GM21825 (cell line): Measurements from ENCODE around the gene MACROD2.

Experiments
- ATAC-seq: cut with Tn5 transposase; IDR thresholded peaks from one replicate; pipeline ENCODE4 v1.9.1; 2021; ENCODE audit warnings: mild to moderate bottlenecking, moderate library complexity; ENCODE audit not compliant: unreplicated experiment

Gene MACROD2

GRCh38 chr20:14512839-14513238, 517.5 kb downstream of the MACROD2 start:
- no peak for ATAC-seq

- ATAC-seq, result no peak
Observed at GRCh38 chr20:14518648-14519047, 523.3 kb downstream of the MACROD2 start.

DNA sequence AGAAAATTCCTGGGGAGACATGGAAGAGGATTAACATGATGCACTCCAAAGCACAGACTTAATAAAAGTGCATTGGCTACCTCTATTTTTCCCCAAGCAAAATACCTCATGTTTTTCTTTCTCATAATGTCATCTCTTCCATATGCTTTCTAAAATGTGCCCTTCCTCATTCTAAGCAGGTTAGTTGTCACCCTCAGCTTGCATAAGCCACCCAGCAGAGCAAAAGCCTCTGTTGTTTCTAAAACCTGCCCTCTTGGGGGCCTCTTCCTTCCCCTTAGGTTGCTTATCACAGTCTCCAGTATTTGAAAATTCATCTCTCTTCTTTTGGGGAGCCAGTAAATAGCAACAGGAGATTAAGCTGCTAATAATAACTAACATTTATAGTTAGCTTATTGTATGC, 525.7 kb downstream of the MACROD2 start:
- no peak for ATAC-seq

DNA sequence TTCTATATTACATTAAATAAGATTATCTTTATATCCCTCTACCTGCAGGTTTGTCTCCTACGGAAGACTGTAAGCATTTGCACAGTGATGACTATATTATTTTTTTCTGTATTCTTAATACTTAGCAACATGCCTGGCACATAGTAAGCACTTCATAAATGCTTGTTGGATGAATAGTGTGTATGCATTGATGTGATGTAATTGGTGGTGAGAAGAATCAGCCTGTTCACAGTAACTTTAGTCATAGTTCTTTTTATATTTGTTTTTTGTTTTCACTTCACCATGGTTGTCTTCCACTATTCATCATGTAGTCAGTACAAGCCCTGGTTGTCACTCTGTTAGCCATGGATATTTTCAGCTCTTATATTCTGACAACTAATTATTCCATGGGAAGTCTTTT, 526.1 kb downstream of the MACROD2 start:
- no peak for ATAC-seq

DNA sequence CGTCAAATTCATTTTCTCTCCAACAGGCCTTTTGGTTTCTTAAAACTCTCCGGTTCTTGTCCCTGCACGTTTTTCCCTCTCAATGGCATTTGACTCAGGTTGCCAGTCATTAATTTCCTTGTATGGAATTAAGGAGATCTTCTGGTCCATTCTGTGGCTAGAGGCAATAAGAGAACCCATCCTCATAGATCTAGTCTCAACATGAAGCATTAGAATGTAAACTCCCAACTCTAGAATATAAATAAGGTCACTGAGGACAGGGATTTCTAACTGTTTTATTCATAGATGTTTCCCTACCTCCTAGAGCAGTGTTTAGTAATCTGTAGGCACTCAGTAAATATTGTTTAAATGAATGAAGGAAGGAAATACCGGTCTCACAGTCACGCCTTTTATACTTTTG, 527.3 kb downstream of the MACROD2 start:
- no peak for ATAC-seq

DNA sequence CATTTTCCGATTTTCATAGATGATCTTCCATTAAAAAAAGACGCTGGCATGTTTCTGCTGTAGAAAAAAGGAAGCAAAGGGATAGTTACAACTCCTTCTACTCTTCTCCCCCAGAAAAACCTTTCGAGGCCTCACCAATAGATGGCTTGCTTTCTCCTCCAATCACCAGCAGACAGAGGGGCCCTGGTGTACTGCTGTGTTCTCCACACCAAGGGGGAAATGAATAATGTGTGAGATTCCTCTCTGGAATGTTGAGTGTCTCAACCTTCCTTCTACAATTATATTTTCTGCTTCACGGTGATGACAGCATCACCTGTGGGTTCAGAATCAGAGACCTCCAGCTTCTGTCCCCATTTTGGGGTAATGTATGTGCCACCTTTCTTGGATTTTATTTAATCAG, 527.8 kb downstream of the MACROD2 start:
- no peak for ATAC-seq

DNA sequence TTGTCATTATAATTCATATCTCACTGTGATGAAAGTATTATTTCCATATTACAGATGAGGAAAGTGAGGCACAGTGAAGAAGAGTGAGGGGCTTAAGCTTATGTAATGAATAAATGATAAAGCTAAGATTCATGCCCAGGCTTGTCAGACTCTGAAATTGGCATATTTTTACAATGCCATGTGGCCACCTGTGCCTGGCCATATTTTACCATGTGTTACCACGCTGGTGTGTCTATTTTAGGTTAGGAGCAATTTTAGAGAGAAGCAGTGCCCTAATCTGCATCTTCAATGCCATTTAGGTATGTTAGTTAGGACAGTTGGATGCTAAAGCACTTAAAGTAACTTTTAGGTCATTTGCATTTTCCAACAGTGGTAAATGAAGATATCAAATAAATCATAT, 530.1 kb downstream of the MACROD2 start:
- ATAC-seq, result no peak

DNA sequence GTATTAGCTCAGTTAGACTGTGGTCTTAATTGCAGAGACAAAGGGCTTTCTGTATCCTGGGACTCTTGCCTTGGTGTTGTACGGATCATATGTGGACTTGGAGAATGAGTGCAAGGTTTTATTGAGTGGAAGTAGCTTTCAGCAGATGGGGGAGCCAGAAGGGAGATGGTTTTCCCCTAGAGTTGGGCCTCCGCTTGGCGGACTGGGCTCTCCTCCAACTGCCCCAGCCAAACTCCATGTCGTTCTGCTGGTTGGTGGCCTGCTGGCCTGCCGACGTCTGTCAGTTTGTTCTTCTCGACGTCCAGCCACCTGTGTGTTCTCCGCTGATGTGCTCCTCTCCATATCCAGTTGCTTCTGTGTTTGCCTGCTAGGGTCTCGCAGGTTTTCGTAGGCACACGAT, 531.6 kb downstream of the MACROD2 start:
- ATAC-seq, result no peak

GRCh38 chr20:14531786-14532185, 536.5 kb downstream of the MACROD2 start:
- ATAC-seq, result no peak

DNA sequence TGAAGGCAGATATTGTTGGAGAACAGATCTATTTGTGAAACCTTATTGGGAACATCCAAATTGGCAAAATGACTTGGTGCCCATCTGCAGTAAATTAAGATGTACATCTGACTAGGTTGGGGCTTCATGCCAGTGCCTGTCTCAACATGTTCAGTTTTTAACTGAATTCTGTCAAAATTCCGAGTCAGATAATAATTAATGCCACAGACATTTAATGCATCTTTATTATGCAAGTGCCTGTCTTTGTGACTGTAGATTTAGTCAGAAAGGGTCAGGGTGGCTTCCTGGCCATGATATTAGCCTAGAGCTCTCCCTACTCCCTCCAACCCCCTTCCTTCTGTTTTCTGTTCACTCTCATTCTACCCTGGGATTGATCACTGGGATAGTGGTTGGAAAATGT, 541.4 kb downstream of the MACROD2 start:
- no peak for ATAC-seq

- ATAC-seq, result peak; percentile 80
Observed at GRCh38 chr20:14538433-14538832, 543.1 kb downstream of the MACROD2 start.

DNA sequence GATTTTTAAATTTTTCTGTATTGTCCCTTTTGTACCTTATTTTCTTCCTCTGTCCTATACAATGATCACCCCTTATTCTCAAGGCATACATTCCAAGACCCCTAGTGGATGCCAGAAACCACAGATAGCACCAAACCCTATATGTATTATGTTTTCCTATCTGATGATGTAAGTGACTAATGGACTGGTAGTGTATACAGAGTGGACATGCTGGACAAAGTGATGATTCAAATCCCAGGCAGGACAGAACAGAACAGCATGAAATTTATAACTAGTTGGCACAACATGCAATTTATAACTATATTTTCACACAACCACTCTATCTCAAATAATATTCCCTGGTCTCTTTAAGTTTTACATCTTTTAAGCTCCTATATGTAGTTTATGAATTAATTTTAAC, 547.7 kb downstream of the MACROD2 start:
- ATAC-seq, result no peak

DNA sequence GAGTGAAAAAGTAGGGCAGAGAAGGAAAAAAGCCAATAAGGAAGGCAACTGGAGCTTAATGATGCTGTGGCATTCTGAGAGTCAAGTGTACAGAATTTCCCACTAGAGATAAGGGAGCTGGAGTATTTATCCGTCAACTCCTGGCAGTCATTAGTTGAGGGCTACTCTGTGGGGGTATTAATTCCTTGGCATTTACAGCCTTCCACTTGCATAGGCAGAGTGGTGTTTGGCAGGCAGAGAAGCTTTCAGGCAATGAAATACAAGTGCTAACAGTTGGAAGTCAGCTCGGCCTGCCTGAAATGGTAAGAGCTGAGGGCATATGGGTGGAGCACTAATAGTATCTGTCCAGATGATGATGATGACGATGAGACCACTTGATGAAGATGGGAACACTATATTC, 549.4 kb downstream of the MACROD2 start:
- no peak for ATAC-seq

DNA sequence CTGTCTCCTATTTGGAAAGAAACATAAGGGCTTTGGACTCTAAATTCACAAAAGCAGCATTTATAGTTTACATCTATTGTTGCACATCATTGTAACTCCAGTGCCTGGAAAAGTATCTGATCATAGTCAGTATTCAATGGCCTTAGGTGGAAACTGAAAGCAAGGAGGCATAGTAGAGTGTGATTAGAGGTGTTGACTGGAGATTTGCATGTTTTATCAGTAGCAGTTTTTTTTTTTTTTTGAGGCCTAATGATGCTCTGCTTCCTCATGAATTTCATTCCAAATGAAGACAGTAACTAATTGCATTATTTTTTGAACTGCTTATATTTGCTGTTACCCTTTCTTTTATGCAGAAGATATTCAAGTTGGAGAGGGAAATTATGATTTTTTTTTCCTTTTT, 555.3 kb downstream of the MACROD2 start:
- no peak for ATAC-seq

GRCh38 chr20:14553774-14554534, 558.6 kb downstream of the MACROD2 start:
- ATAC-seq, result no peak

GRCh38 chr20:14555676-14556075, 560.4 kb downstream of the MACROD2 start:
- no peak for ATAC-seq

- ATAC-seq, result no peak
Observed at GRCh38 chr20:14556206-14556605, 560.9 kb downstream of the MACROD2 start.

GRCh38 chr20:14559612-14560011, 564.3 kb downstream of the MACROD2 start:
- no peak for ATAC-seq

- no peak for ATAC-seq
Observed at GRCh38 chr20:14561741-14562221, 566.5 kb downstream of the MACROD2 start.

DNA sequence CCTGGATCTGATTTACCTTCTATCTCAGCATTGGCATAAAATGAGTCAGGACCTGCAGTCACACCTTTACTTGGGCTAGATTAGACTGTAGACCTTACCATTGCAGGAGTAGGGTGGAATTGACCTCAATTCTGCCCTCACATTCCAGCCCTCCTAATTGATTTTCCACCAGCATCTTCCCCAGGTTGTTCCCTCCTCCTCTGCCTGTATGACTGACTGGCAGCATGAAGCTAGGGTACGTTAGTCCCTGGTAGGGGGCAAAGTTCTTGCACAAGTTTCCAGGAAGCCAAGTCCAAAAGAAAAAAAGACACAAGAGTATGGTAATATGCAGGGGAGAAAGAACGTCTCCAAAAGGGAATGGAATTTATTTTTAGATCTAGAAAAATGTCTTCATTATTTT, 567.7 kb downstream of the MACROD2 start:
- no peak for ATAC-seq

GRCh38 chr20:14566505-14566904, 571.2 kb downstream of the MACROD2 start:
- no peak for ATAC-seq

DNA sequence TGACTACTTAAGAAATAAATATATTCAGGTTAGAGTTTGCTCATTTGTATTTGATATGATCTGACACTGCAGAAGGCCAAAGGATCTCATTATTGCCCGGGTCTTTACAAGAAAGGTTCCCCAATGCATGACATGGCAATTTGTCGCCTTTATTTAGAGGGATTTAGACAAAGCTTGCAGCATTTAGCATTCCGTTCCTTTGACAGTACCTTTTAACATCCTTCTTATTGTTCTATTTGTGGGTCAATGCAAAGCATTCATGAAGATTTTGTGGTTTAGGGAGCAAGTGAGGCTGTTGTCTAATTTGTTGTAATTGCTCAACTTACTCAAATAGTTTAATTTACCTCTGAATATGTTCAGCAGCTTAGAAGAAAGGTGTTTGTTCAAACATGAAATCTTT, 572.9 kb downstream of the MACROD2 start:
- no peak for ATAC-seq

GRCh38 chr20:14568701-14569100, 573.4 kb downstream of the MACROD2 start:
- ATAC-seq, result no peak
